GM15510 (cell line): Measurements from ENCODE around the gene SEC61A2.

Source experiments
- POLR2A ChIP-seq: IDR thresholded peaks from 3 replicates; pipeline ENCODE4 v1.6.1; 2011; ENCODE audit warnings: borderline replicate concordance; ENCODE audit not compliant: insufficient read length; ENCODE audit errors: extremely low read depth

SEC61A2 gene

GRCh38 chr10:12201543-12201942, 72.1 kb downstream of the SEC61A2 start:
- no peak for TF ChIP-seq POLR2A

GRCh38 chr10:12202226-12202625, 72.7 kb downstream of the SEC61A2 start:
- no peak for TF ChIP-seq POLR2A

- no peak for TF ChIP-seq POLR2A
Observed at GRCh38 chr10:12205082-12205481, 75.6 kb downstream of the SEC61A2 start.

- no peak for TF ChIP-seq POLR2A
Observed at GRCh38 chr10:12207114-12207513, 77.6 kb downstream of the SEC61A2 start.

- TF ChIP-seq POLR2A, result no peak
Observed at GRCh38 chr10:12208460-12208859, 79.0 kb downstream of the SEC61A2 start.

- no peak for TF ChIP-seq POLR2A
Observed at GRCh38 chr10:12212454-12212853, 83.0 kb downstream of the SEC61A2 start.

GRCh38 chr10:12213621-12214020, 84.1 kb downstream of the SEC61A2 start:
- TF ChIP-seq POLR2A, result no peak

GRCh38 chr10:12214093-12214492, 84.6 kb downstream of the SEC61A2 start:
- TF ChIP-seq POLR2A, result no peak

GRCh38 chr10:12214763-12215218, 85.3 kb downstream of the SEC61A2 start:
- TF ChIP-seq POLR2A, result no peak
